ENCODE measurements around the gene CENPK.
A peak's percentile ranks its signal among the peaks of the same experiment; 100 is the strongest.
"Not testable (repeated sequence)": the region's sequence is repeated elsewhere in the genome, so short reads cannot be mapped to it uniquely, and the experiment has no call there.

CENPK gene, protein sequence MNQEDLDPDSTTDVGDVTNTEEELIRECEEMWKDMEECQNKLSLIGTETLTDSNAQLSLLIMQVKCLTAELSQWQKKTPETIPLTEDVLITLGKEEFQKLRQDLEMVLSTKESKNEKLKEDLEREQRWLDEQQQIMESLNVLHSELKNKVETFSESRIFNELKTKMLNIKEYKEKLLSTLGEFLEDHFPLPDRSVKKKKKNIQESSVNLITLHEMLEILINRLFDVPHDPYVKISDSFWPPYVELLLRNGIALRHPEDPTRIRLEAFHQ

DNA sequence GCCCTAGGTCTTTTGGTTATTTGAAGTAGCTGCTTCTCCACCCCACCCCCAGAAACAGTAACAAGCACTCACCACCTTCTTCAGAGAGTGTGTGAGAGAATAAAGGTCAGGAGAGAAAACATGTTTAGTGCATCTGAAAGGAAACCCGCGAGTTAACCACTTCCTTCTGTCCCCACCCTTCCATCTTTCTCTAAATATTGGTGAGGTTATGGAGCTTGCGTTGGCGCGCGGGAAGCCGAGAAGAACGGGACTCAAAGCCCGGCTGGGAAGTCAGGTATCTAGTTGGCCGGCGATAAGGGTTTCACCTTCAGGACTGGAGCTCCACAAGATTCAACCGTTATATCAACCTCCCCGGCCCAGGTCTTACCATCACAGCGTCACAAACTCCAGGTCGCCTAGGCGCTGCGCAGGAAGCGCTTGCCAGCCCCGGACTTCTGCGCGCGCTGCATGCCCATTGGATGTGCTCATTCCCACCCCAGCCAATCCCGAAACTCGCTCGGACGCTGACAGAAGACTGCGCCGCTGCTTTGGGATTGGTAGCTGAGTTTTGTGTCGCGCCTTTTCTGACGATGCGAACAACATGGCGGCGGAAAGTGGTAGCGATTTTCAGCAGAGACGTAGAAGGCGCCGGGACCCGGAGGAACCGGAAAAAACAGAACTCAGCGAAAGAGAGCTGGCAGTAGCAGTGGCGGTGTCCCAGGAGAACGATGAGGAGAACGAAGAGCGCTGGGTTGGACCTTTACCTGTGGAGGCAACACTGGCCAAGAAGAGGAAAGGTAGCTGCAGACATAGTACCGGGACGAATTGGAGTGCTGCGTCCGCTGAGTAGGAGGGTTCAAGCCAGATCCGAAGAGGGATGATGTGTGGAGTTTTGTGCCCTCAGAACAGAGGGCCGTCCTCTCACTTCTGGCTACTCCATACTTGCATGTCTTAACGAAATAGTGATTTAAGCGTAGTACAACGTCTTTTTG, at the start of gene CENPK, which contains the start of gene PPWD1:
TSS of gene CENPK (minus strand) at position 438 of the 971 bp plus-strand sequence. CDS start 8,261 bp downstream, outside the sequence.
TSS of gene PPWD1 (plus strand) at position 566 of the 971 bp plus-strand sequence. CDS start at position 581, 15 bp downstream.
- DNase-seq (ENCODE audit: low read depth): peak; percentile 90

DNA sequence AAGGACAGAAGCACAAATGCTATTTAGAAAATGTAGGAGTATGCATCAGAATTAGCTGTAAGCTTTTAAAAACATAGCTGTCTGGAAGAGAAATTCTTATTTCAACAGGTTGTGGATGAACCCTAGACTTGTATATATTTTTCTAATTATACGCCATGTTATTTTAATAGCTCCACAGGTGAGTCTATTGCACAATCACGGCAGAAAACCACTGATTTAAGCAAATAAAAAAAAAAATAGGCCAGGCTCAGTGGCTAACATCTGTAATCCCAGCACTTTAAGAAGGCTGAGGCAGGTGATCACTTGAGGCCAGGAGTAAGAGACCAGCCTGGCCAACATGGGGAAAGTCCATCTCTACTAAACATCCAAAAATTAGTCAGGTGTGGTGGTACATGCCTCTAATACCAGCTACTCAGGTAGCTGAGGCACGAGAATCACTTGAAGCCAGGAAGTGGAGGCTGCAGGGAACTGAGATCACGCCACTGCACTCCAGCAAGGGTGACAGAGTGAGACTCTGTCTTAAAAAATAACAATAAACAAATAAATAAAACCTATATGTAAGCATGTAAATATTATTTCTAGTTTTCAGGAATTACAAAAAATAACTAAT, 49.4 kb upstream of the CENPK start:
- DNase-seq (ENCODE audit: low read depth): no peak

DNA sequence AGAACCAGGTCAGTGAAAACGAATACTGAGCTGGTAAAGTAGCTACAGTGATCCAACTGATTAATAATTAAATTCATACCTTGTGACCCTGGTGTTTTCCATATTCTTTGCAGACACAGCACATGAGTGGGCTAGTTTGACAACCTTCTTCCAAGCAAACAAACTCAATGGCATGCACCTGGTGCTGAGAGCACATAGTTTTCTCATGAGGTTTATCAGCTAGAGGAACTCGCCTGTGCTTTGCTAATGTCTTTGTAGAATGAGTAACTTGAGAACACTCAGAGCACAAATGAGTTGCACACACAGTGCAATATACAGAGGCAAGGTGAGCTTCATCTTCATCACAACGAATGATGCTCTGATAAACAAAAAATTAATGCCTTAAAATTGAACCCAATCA, 48.6 kb upstream of the CENPK start:
- no peak for DNase-seq (ENCODE audit: low read depth)

DNA sequence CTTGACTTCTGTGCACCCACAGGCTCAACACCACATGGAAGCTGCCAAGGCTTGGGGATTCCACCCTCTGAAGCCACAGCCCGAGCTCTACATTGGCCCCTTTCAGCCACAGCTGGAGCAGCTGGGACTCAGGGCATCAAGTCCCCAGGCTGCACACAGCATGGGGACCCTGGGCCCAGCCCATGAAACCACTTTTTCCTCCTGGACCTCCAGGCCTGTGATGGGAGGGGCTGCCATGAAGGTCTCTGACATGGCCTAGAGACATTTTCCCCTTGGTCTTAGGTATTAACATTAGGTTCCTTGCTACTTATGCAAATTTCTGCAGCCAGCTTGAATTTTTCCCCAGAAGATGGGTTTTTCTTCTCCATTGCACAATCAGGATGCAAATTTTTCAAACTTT, 38.8 kb upstream of the CENPK start:
- DNase-seq (ENCODE audit: low read depth): not testable (repeated sequence)

DNA sequence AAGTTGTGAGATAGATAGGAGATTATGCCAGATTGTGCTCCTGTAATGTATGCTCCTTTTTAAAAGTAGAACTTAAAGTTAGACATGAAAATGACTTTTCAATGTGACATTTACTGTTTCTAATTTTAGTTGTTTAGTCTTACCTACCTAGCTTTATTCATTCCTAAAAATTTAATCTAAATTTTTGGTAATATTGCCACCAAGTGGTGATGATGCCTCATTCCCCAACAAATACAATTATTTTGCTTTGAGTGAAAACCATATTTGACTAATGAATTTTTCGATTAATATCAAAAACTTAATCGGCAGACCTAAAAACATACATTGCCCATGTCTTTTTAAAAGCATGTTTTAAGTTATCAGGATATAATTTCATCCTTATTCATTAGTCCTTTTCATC, 25.7 kb upstream of the CENPK start:
- no peak for DNase-seq (ENCODE audit: low read depth)

DNA sequence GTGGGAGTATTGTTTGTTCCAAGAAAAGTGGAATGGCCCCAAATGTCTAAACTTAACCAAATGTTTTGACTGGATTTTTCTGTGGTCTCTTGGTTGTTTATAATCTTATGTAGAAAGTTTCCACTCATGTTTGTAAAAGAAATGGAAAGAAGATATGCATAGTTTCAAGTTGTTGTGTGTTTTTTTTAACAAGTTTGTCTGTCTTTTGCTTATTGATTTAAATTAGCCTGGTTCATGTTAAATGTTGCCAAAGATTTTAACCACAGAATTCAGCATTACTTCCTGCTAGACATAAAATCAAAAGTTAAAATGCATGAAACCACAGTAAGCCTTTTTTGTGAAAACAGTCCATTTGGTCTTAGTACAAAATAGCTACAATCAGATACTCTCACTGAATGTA, 14.2 kb upstream of the CENPK start:
- DNase-seq (ENCODE audit: low read depth): no peak

DNA sequence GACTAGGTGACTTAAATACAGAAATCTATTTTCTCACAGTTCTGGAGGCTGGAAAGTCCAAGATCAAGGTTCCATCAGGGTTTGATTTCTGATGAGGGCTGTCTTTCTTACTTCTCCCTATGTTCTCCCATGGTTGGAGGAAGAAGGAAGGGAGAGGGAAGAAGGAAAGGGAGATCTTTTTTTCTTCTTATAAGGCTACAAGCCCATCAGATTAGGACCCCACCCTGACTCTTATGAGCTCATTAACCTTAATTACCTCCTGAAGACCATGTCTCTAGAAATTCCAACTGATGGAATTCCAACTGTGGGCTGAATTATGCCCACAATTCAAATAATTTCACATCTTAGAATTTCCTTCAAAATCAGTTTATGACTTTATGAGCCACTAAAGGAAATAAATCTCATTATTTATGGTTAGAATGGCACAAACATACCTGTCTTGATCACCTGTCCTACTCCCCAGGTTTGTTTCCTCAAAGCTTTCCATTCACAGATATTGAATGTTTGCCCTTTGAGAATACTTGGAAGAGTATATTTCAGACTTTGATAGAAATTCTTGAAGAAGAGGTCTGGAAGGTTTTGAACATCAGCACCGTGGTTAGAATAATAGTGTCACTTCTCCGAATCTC, 7.7 kb upstream of the CENPK start:
- DNase-seq (ENCODE audit: low read depth): no peak

DNA sequence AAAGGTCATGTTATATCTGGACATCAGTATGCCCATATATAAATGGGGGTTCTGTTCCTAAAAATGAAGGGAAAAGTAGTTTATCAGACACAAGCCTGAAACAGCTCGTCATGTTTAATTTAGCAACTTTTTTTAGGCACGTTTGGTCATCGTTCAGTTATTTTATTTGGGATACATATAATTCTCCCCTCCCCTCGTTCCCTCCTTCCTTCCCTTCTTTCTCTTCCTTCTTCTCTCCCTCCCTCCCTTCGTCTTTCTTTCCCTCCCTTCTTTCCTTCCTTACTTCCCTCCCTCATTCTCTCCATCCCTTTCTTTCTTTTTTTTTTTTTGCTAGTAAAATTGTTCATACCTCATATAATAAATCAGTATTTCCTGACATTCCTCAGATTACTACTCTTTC, 3.5 kb upstream of the CENPK start:
- DNase-seq (ENCODE audit: low read depth): no peak

DNA sequence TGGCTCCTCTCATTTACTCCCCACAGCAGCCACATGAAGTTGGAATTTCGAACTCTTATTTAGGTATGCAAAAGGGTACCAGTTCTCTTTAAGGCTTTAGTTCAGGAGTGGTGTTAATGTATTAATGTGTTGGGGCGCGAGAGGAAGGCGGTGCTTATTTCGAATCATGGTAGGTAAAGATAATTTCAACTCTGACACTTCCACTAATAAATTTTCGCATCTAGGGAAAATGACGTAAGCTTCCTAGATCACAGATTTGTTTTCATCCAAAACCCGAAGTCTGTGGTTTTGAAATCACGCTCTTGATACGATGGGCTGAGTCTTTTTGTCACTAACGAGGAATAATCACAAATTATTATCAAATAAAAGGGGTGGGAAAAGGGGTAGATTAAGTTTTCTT, 809 bp upstream of the CENPK start:
- no peak for DNase-seq (ENCODE audit: low read depth)

DNA sequence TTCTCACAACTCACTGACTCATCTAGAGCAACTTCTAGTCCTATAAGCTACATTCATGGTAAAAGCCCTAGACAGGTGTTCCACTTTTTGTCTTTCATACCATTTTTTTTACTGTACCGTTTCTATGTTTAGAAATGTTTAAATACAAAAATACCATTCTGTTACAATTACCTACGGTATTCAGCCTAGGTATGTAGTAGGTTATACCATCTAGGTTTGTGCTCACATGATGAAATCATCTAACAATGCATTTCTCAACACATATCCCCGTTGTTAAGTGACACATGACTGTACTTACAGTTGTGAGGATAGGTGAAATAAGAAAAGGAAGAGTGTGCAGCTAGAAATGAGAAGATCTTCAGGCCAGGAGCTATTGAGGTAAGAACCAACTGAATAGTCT, 6.2 kb downstream of the CENPK start:
- DNase-seq (ENCODE audit: low read depth): no peak

DNA sequence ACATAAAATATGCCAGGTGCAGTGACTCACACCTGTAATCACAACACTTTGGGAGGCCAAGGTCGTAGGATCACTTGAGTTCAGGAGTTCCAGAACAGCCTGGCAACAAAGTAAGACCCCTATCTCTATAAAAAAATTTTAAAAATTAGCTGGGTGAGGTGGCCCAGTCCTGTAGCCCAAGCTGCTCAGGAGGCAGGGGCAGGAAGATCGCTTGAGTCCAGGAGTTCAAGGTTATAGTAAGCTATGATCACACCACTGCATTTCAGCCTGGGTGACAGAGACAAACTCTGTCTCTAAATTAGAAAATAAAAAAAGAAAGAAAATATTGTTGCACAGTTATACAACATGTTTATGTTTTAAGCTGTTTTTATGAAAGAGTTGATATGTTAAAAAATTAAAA, 6.8 kb downstream of the CENPK start:
- DNase-seq (ENCODE audit: low read depth): no peak

DNA sequence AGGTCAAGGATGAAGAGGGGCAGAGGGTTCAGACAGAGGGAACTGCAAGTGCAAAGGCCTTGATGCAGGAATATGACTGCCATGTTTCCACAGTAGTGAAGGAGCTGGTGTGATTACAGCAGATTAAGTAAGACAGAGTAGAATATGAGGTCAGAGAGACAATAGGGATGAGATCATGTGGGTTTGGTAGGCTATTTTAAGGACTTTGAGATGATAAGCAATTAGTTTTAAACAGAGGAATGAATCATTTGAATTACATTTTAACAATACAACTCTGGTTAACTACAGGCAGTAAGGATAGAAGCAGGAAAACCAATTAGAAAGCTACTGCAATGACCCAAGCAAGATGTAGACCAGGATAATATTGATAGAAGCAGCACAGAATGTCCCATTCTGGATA, 7.7 kb downstream of the CENPK start:
- DNase-seq (ENCODE audit: low read depth): no peak

DNA sequence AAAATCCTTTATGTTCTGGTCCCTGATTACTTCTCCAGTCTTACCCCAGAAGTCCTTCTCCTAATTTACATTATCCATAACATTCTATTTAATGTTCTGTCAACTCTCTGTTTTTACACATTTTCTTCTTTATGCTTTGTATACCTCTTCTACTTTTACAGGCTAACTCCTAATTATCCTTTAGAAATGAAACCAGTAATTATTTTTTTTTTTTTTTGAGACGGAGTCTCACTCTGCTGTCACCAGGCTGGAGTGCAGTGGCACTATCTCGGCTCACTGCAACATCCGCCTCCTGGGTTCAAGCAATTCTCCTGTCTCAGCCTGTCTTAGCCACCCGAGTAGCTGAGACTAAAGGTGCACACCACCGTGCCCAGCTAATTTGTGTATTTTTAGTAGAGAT, 9.0 kb downstream of the CENPK start:
- DNase-seq (ENCODE audit: low read depth): no peak

DNA sequence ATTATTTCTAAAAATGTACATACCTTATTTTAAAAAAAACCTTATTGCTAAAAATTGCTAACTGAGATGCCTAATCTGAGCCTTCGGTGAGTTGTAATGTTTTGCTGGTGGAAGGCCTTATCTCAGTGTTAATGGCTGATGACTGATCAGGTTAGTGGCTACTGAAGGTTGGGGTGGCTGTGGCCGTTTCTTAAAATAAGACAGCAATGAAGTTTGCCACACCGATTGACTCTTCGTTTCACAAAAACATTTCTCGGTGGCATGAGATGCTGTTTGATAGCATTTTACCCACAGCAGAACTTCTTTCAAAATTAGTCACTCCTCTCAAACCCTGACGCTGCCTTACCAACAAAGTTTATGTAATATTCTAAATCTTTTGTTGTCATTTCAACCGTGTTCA, 14.7 kb downstream of the CENPK start:
- no peak for DNase-seq (ENCODE audit: low read depth)

DNA sequence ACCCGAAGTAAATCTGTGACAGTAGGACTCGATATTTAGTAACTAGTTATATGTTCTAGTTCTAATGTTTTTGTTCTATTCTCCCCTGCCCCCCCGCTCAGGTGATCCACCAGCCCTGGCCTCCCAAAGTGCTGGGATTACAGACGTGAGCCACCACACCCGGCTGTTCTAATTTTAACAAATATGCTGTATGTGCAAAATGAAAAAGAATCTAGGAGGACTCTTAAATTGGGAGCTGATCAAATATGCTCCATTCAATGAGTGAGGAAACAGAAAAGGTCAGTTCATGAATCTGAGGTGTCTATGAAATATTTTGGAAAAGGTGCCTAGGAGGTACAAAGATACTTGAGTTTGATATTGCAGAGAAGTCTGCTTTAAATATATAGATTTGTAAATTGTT, 16.8 kb downstream of the CENPK start:
- no peak for DNase-seq (ENCODE audit: low read depth)

DNA sequence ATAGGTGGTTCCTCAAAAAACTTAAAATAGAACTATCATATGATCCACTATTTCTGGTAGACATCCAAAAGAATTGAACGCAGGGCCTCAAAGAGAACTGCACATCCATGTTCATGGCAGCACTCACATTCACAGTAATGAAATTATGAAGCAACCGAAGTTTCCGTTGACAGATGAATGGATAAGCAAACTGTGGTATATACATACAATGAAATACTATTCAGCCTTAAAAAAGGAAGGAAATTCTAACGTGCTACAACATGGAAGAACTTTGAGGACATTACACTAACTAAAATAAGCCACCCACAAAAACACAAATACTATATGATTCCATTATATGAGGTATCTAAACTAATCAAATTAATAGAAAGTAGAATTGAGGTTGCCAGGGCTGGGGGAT, 18.5 kb downstream of the CENPK start:
- DNase-seq (ENCODE audit: low read depth): no peak

DNA sequence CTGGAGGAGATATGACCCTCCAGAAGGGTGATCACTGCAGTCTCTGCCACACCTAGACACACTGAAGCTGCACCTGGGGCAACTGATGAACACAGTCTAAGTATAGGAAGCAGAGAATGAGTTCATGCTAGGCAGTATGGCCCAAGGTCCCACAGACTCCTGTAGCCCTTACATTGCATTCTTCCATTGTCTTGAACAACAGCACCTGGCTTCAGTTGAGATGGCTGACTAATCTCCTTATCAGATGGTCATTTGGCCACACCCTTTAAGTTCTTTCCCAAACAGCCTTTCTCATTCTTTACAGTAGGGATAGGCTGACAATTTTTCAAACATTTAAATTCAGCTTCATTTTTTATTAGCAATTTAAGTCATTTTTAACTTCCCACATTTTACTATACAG, 23.1 kb downstream of the CENPK start:
- DNase-seq (ENCODE audit: low read depth): no peak

DNA sequence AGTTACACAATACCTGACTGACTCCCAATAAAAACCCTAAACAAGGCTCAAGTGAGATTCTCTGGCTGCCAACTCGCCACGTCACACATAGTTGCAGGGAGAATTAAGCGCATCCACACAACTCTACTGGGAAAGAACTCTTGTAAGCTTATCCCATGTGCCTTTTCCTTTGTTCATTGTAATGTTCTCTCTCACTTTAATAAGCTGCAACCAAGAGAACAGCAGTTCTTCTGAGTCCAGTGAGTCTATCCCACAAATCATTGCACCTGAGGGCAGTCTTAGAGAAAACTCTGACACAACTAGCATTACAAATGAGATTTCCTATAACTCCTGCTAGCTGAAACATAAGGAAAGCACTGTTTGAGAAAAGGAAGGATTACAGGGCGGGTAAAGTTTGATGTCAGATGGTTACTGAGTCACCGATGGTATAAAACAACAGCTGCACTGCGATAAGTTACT, 27.4 kb downstream of the CENPK start:
- no peak for DNase-seq (ENCODE audit: low read depth)

DNA sequence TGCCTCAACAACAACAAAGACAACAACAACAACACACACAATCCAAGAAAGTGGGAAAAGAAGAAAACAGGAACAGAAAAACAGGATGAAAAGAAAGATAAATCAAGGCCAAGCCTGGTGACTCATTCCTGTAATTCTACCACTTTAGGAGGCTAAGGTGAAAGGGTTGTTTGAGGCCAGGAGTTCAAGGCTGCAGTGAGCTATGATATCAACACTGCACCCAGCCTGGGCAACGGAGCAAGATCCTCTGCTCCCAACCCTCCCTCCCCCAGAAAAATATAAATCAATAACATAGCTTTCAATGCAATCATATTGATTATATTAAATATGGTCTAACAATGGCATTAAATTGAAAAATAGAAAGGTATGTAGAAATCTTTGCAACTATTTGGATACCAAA, 32.1 kb downstream of the CENPK start:
- no peak for DNase-seq (ENCODE audit: low read depth)

DNA sequence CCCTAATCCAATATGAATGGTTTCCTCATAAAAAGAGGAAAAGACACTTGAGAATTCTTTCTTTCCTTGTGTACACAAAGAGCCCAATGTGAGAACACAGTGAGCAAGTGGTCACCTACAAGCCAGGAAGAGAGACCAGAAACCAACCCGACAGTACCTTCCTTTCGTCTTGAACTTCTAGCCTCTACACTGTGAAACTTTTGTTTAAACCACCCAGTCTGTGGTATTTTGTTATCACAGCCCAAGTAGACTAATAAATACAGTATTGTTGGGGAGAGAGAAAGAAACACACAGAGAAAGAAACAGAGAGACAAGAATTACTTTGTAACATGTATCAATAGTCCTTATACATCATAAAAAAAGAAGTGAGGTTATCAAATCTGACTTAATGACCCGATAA, 37.2 kb downstream of the CENPK start:
- DNase-seq (ENCODE audit: low read depth): no peak

DNA sequence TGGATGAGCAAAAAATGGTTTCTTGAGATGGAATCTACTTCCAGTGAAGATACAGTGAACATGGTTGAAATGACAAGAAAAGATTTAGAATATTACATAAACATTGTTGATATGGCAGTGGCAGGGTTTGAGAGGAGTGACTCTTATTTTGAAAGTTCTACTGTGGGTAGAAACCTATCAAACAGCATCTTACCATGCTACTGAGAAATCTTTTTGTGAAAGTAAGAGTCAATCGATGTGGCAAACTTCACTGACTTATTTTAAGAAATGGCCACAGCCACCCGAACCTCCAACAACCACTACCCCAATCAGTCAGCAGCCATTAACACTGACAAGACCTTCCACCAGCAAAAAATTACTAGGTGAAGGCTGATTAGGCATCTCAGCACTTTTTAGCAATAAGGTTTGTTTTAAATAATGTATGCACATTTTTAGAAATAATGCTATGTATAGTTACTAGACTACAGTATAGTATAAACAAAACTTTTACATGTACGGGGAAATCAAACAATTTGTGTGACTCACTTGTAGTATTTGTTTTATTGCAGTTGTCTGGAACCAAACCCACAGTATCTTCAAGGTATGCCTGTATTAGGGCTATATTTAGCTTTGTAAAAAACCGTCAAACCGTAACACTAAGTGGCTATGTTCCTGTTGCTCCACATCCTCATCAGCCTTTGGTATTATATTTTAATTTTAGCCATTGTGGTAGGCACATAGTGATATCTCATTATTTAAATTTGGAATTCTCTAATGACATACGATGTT, 50.6 kb downstream of the CENPK start:
- no peak for DNase-seq (ENCODE audit: low read depth)

Measured in stimulated activated CD8-positive, alpha-beta memory T cell treated with anti-CD3 and anti-CD28 coated beads, Interleukin-15, amount 100 ng/mL, for 1 hour (primary cell).